GM12878 (cell line): ENCODE measurements around the gene MEIKIN. TPM values are rescaled to one million over a fixed set of nuclear protein-coding genes. Genes with fewer than 3 reads are reported as not detected.

ENCODE experiments used
- ATAC-seq: fragments of 200-7000 bp; cut with Tn5 transposase; 3 replicates; pipeline ENCODE4 v1.9.1; 2020; ENCODE audit warnings: mild to moderate bottlenecking, moderate library complexity
- BruUV-seq: library from RNA; stranded (reverse); fragments of 400-500 nt; replicated peaks from 2 replicates; lab custom pipeline; 2021; lab: Mats Ljungman, UMichigan
- CTCF ChIA-PET: fragments of 300-600 bp; sonication (Branson Sonifier 250); formaldehyde crosslinking; extraction: SDS; loops from one replicate; lab custom pipeline; 2021; ENCODE audit warnings: inconsistent platforms; lab: Yijun Ruan, JAX
- POLR2A ChIA-PET: fragments of 350-600 bp; formaldehyde crosslinking; extraction: SDS; loops from one replicate; lab custom pipeline; 2021; ENCODE audit warnings: inconsistent platforms; lab: Charles Lee
- RAD21 ChIA-PET: fragments of 300-600 bp; sonication (Branson Sonifier 250); formaldehyde crosslinking; loops from one replicate; lab custom pipeline; 2023; ENCODE audit warnings: antibody characterized with exemption; ENCODE audit not compliant: unreplicated experiment; lab: Charles Lee
- SMC1A ChIA-PET: fragments of 300-600 bp; sonication (Branson Sonifier 250); formaldehyde crosslinking; loops from one replicate; lab custom pipeline; 2023; ENCODE audit not compliant: unreplicated experiment, uncharacterized antibody; lab: Charles Lee
- DNase-seq: peaks from one replicate; pipeline ENCODE4 v3.0.0-alpha.2; 2011; ENCODE audit warnings: low read depth, low spot score
- FAIRE-seq: peaks from 3 replicates; lab custom pipeline; 2011; peaks lifted over from hg19 to GRCh38; lab: Jason Lieb, UNC
- H2AFZ ChIP-seq: 2 replicates; pipeline ENCODE4 v1.6.0; 2011; ENCODE audit warnings: low read depth, low read length, control low read depth; ENCODE audit not compliant: control insufficient read depth
- H3K27ac ChIP-seq: 2 replicates; pipeline ENCODE4 v1.5.1; 2011; ENCODE audit warnings: control low read depth; ENCODE audit not compliant: control insufficient read depth, insufficient read depth
- H3K27me3 ChIP-seq, 2 experiments: replicated peaks in 1 of 2; 2 replicates each; pipeline versions ENCODE4 v1.6.0 to v1.6.1; 2011; ENCODE audit warnings: low read length in 1 of 2; ENCODE audit not compliant: control insufficient read depth in 2 of 2, insufficient read depth in 2 of 2
- H3K36me3 ChIP-seq, 2 experiments: 2 replicates each; pipeline ENCODE4 v1.5.1; 2011; ENCODE audit warnings: low read length in 1 of 2; ENCODE audit not compliant: control insufficient read depth in 2 of 2, insufficient read depth in 2 of 2
- H3K4me1 ChIP-seq: 2 replicates; pipeline ENCODE4 v1.6.1; 2011; ENCODE audit warnings: mild to moderate bottlenecking, low read length, moderate library complexity, mixed read lengths; ENCODE audit not compliant: control insufficient read depth, insufficient read depth
- H3K4me2 ChIP-seq: 2 replicates; pipeline ENCODE4 v1.6.0; 2011; ENCODE audit warnings: control low read depth; ENCODE audit not compliant: control insufficient read depth, insufficient read depth
- H3K4me3 ChIP-seq: fragments of 200-600 bp; sonication (generic); 2 replicates; pipeline ENCODE4 v1.5.1; 2016
- H3K79me2 ChIP-seq: 2 replicates; pipeline ENCODE4 v1.6.0; 2011; ENCODE audit warnings: low read length; ENCODE audit not compliant: control insufficient read depth, insufficient read depth
- H3K9ac ChIP-seq: 2 replicates; pipeline ENCODE4 v1.8.0; 2011; ENCODE audit warnings: low read length, control low read depth, mixed read lengths; ENCODE audit not compliant: control insufficient read depth, insufficient read depth
- H3K9me3 ChIP-seq: replicated peaks from 3 replicates; pipeline ENCODE4 v1.5.1; 2011; ENCODE audit warnings: mild to moderate bottlenecking, low read length; ENCODE audit not compliant: control insufficient read depth, insufficient read depth
- H4K20me1 ChIP-seq: 2 replicates; pipeline ENCODE4 v1.6.0; 2011; ENCODE audit not compliant: control insufficient read depth, insufficient read depth
- EGR1 ChIP-seq, 2 experiments: IDR thresholded peaks; 1 replicate in 1 of 2; 2 replicates in 1 of 2; pipeline ENCODE4 v1.6.1; 2011 to 2012; ENCODE audit warnings: low read depth in 2 of 2, low read length in 2 of 2, borderline replicate concordance in 1 of 2, mild to moderate bottlenecking in 1 of 2, moderate library complexity in 1 of 2
- ETV6 ChIP-seq, 2 experiments: fragments of 450-650 bp in 1 of 2; IDR thresholded peaks in 1 of 2; conservative IDR thresholded peaks in 1 of 2; 2 replicates each; pipeline ENCODE4 v1.6.1; 2014; ENCODE audit warnings: antibody characterized with exemption in 1 of 2, borderline replicate concordance in 1 of 2, low read depth in 1 of 2, mild to moderate bottlenecking in 1 of 2, moderate library complexity in 1 of 2
- MYC ChIP-seq: IDR thresholded peaks from 2 replicates; pipeline ENCODE4 v1.6.1; 2011; ENCODE audit warnings: mild to moderate bottlenecking, low read length, moderate library complexity, inconsistent platforms; ENCODE audit not compliant: insufficient read depth, insufficient replicate concordance, insufficient read length, severe bottlenecking
- PAX8 ChIP-seq: fragments of 450-650 bp; IDR thresholded peaks from 2 replicates; pipeline ENCODE4 v1.6.1; 2017; ENCODE audit warnings: mild to moderate bottlenecking, moderate library complexity
- RFX5 ChIP-seq: IDR thresholded peaks from 2 replicates; pipeline ENCODE4 v1.6.1; 2011; ENCODE audit warnings: low read depth, low read length, improper control_type of control experiment
- RUNX3 ChIP-seq: IDR thresholded peaks from 2 replicates; pipeline ENCODE4 v1.6.1; 2012; ENCODE audit warnings: low read length, inconsistent platforms
- ZNF622 ChIP-seq: fragments of 450-650 bp; IDR thresholded peaks from 2 replicates; pipeline ENCODE4 v1.6.1; 2017; ENCODE audit warnings: mild to moderate bottlenecking, inconsistent platforms
- WGBS: methylation state at CpG from one replicate; pipeline ENCODE4 v1.1.6; 2016; ENCODE audit warnings: low lambda C conversion rate; ENCODE audit not compliant: insufficient replicate concordance, insufficient coverage; ENCODE audit errors: missing lambda C conversion rate; 5-methylcytosine and 5-hydroxymethylcytosine counted together
- in situ Hi-C: fragments of 300-500 bp; cut with MboI; formaldehyde crosslinking; loops from 9 replicates; pipeline ENCODE4 v1.14.3; 2018; ENCODE audit warnings: mixed read lengths
- intact Hi-C: fragments of 100-400 bp; cut with micrococcal nuclease; formaldehyde crosslinking; loops from one replicate; pipeline ENCODE4 v1.14.2; 2022; ENCODE audit not compliant: unreplicated experiment
- polyA plus RNA-seq, 11 experiments: library from polyadenylated mRNA; depleted of rRNA in 4 of 11; unstranded in 6 of 11; stranded (reverse) in 5 of 11; fragments of >200 nt; fragmentation: Nextera tagmentation in 4 of 11; fragmentation: Illumina TruSeq in 1 of 11; extraction: Ambion mirVana in 4 of 11; extraction: Trizol in 1 of 11; gene quantifications; 1 replicate in 1 of 11; 2 replicates in 10 of 11; pipeline versions ENCODE4 v1.2.1 to v1.2.3, GENCODE V29; 2011 to 2016; ENCODE audit warnings: inconsistent platforms in 2 of 11, missing spikeins in 2 of 11, low read depth in 1 of 11
- total RNA-seq, 4 experiments: library from RNA; depleted of rRNA in 3 of 4; stranded (reverse); fragments of >200 nt in 3 of 4; fragmentation: Illumina TruSeq in 1 of 4; extraction: Trizol in 1 of 4; gene quantifications; 2 replicates each; pipeline versions ENCODE4 v1.2.1 to v1.2.3, GENCODE V29; 2013 to 2021
- TF ChIP-seq, protein P1 (sequence below): IDR thresholded peaks from 2 replicates; pipeline ENCODE4 v1.6.1; 2011; ENCODE audit warnings: low read depth, mild to moderate bottlenecking, low read length, moderate library complexity, borderline replicate concordance; ENCODE audit errors: extremely low read depth
- TF ChIP-seq, protein P2 (sequence below): fragments of 450-650 bp; IDR thresholded peaks from 2 replicates; pipeline ENCODE4 v1.6.1; 2016; ENCODE audit warnings: mild to moderate bottlenecking

MEIKIN gene
- total and polyA plus RNA-seq, 10 of the 15 experiments (the other 5 are each of a cell fraction or from before 2014, with no cell fraction given) = not detected

DNA sequence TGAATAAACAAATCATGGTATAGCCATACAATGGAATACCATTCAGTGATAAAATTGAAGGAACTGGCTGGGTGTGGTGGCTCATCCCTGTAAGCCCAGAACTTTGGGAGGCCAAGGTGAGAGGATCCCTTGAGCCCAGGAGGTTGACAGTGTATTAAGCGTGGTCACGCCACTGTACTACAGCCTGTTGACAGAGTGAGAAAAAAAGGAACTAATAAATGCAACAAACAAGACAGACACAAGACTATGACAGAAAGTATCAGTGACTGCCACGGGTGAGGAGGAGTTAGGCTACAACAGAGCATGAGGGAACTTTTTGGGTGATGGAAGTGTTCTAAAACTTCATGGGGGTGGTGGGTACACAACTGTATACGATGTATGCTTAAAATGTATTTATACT, 150.9 kb downstream of the MEIKIN start:
- DNase-seq (no peak), ATAC-seq (peak; percentile 46), FAIRE-seq (peak; percentile 7)
- H3K4me1 ChIP-seq = peaks cover 6% of the 10 kb centered on the region
- H3K9me3 ChIP-seq = no peaks in the 10 kb centered on the region; the same call in 2 of the 3 replicates
- no peak for TF ChIP-seq ETV6 (conservative IDR thresholded peaks at IDR 0.05 in 1 of 2, IDR thresholded peaks at IDR 0.05 in 1 of 2; ENCODE audit: borderline replicate concordance in 1 of 2, low read depth in 1 of 2)
- TF ChIP-seq PAX8 = no peak
- TF ChIP-seq EGR1 (IDR thresholded peaks at IDR 0.05; ENCODE audit: borderline replicate concordance in 1 of 2, low read depth in 2 of 2, low read length in 2 of 2) = no peak
- TF ChIP-seq, protein P1, sequence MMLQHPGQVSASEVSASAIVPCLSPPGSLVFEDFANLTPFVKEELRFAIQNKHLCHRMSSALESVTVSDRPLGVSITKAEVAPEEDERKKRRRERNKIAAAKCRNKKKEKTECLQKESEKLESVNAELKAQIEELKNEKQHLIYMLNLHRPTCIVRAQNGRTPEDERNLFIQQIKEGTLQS = no peak
- TF ChIP-seq, protein P2, sequence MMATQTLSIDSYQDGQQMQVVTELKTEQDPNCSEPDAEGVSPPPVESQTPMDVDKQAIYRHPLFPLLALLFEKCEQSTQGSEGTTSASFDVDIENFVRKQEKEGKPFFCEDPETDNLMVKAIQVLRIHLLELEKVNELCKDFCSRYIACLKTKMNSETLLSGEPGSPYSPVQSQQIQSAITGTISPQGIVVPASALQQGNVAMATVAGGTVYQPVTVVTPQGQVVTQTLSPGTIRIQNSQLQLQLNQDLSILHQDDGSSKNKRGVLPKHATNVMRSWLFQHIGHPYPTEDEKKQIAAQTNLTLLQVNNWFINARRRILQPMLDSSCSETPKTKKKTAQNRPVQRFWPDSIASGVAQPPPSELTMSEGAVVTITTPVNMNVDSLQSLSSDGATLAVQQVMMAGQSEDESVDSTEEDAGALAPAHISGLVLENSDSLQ = 0 out of 2 replicates have a peak, but pooled peaks have one; percentile 8
- TF ChIP-seq MYC = no peak
- no peak for TF ChIP-seq ZNF622
- TF ChIP-seq RFX5 = no peak
- 0 out of 2 replicates have a peak, but pooled peaks have one; percentile 8 for TF ChIP-seq RUNX3
- in situ Hi-C loops (no loop called here), intact Hi-C loops (loop anchor here (10.0 kb wide), 1 partner anchor 520 kb away; no protein-coding TSS in a partner anchor)
- WGBS = 29% methylated on average over 4 of the region's 4 CpGs
- no peak overlapping the region for H2AFZ ChIP-seq
- RAD21 ChIA-PET = interaction anchor here (0.9 to 1.0 kb wide), 3 partner anchors 147 to 268 kb away, joined by 3 to 5 read pairs (median 3); no protein-coding TSS in a partner anchor
- no TSS peak for BruUV-seq
- H3K9ac ChIP-seq = no peak overlapping the region
- H3K4me3 ChIP-seq = peak overlapping the region; percentile 86
- H3K36me3 ChIP-seq = no peaks in the 10 kb centered on the region
- CTCF ChIA-PET = interaction anchor here (0.6 to 1.1 kb wide), 2 partner anchors 17 to 201 kb away, joined by 3 read pairs; no protein-coding TSS in a partner anchor
- peaks cover 66% of the 10 kb centered on the region for H3K79me2 ChIP-seq
- peak overlapping the region; percentile 58 for H3K4me2 ChIP-seq
- SMC1A ChIA-PET = interaction anchor here (0.6 to 1.1 kb wide), 2 partner anchors 40 to 58 kb away, joined by 3 read pairs; no protein-coding TSS in a partner anchor
- POLR2A ChIA-PET = no interaction called here
- H4K20me1 ChIP-seq = peaks cover 3% of the 10 kb centered on the region; the same call in 1 of the 2 replicates
- no peaks in the 10 kb centered on the region for H3K27me3 ChIP-seq
- H3K27ac ChIP-seq = 0 out of 2 replicates have a peak overlapping the region, but pooled peaks have one; percentile 9
